Measurements from ENCODE around the gene PDGFRB.

Gene PDGFRB

DNA sequence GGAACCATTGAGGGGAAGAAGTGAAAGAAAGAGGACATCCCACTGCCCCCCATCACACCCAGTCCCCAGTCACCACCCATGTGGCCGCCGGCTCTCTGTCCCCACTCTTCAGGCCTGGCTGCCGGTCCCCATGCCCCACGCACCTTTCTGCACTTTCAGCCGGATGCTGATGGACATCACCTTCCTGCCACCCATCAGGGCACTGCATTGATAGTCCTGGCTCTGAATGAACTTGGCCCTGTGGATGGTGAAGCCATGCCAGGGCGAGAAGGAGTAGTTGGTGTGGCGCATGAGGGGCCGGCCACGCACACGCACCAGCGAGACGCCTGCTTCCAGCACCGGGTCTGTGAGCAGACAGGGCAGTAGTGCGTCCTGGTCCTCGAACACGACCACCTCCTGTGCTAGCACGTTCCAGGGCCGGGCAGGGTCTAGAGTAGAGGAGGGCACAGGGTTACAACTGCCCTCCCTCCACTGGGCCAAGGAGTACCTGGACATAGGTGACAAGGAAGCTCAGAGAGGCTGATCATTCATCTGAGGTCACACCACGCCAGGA is 75.7 kb downstream of the PDGFRB start:
- peaks cover 12% of the 10 kb centered on the region for H3K4me1 ChIP-seq (ENCODE audit: low read length)
- no peak overlapping the region for H3K9ac ChIP-seq (ENCODE audit: low read length)
- H3K4me3 ChIP-seq (ENCODE audit: low read length): no peak overlapping the region
- H3K4me2 ChIP-seq (ENCODE audit: low read length): no peak overlapping the region
- no peak overlapping the region for H2AFZ ChIP-seq (ENCODE audit: low read depth, low read length)
- no peak overlapping the region for H3K27ac ChIP-seq (ENCODE audit: low read length)
- no peaks in the 10 kb centered on the region for H3K9me3 ChIP-seq (ENCODE audit: insufficient read depth, low read length)
- TF ChIP-seq, protein P1, sequence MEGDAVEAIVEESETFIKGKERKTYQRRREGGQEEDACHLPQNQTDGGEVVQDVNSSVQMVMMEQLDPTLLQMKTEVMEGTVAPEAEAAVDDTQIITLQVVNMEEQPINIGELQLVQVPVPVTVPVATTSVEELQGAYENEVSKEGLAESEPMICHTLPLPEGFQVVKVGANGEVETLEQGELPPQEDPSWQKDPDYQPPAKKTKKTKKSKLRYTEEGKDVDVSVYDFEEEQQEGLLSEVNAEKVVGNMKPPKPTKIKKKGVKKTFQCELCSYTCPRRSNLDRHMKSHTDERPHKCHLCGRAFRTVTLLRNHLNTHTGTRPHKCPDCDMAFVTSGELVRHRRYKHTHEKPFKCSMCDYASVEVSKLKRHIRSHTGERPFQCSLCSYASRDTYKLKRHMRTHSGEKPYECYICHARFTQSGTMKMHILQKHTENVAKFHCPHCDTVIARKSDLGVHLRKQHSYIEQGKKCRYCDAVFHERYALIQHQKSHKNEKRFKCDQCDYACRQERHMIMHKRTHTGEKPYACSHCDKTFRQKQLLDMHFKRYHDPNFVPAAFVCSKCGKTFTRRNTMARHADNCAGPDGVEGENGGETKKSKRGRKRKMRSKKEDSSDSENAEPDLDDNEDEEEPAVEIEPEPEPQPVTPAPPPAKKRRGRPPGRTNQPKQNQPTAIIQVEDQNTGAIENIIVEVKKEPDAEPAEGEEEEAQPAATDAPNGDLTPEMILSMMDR (IDR thresholded peaks at IDR 0.05; ENCODE audit: low read depth, low read length): no peak
- no peak for TF ChIP-seq EZH2phosphoT487 (IDR thresholded peaks at IDR 0.05; ENCODE audit: low read depth)
- peaks cover 8% of the 10 kb centered on the region for H3K27me3 ChIP-seq (ENCODE audit: low read depth, low read length)
- H3K36me3 ChIP-seq (replicated peaks; ENCODE audit: low read depth, low read length): no peaks in the 10 kb centered on the region
- H3K79me2 ChIP-seq (ENCODE audit: low read length): no peaks in the 10 kb centered on the region
- H4K20me1 ChIP-seq (ENCODE audit: insufficient read depth, low read length): no peaks in the 10 kb centered on the region

DNA sequence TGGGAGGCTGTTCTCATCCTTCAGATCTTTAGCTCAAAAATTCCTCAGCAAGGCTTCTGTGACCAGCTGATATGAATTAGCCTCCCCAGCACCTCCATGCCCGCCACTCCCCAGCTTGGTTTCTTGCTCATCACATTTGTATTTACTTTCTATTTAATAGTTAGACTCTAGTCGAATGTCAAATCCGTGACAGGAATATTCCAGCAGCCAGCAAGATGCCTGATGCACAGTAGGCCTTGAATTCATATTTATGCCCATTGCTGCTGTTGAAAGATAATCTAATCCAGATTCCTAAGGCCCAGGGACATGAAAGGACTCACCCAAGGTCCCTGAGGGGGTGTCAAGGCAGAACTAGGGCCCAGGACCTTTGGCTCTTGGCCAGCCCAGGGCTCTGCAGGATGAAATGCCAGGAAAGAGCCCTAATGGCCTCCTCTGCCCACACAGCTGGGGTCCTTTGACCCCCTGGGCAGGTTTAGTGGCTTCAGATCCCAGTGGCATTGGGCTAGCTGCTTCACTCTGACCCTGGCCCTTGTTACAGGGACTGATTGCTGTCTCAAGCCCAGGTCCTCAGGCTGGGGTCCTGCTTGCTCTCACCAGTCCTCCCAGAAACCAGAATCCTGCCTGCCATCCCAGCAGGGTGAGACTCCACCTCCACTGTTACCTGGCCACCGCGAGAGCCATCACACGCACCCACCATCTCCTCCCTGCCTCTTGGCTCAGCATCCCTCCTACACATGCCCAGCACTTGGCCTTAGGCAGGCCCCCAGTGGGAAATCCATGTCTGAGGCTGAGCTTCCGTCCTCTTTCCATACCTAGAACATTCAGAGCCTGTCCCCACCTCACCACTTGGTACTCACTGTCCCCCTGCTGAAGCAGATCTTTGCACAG is 76.6 kb downstream of the PDGFRB start:
- Histone ChIP-seq H3K27me3 (ENCODE audit: low read depth, low read length) (peaks cover 8% of the 10 kb centered on the region), H3K4me1 (ENCODE audit: low read length) (peaks cover 12% of the 10 kb centered on the region), H3K36me3 (replicated peaks; ENCODE audit: low read depth, low read length) (no peaks in the 10 kb centered on the region), H3K79me2 (ENCODE audit: low read length) (no peaks in the 10 kb centered on the region), H3K4me3 (ENCODE audit: low read length) (no peak overlapping the region), H2AFZ (ENCODE audit: low read depth, low read length) (no peak overlapping the region), H3K9me3 (ENCODE audit: insufficient read depth, low read length) (no peaks in the 10 kb centered on the region), H3K4me2 (ENCODE audit: low read length) (no peak overlapping the region), H4K20me1 (ENCODE audit: insufficient read depth, low read length) (no peaks in the 10 kb centered on the region), H3K27ac (ENCODE audit: low read length) (no peak overlapping the region), H3K9ac (ENCODE audit: low read length) (no peak overlapping the region)
- no peak for TF ChIP-seq EZH2phosphoT487 (IDR thresholded peaks at IDR 0.05; ENCODE audit: low read depth)
- TF ChIP-seq, protein P1 (IDR thresholded peaks at IDR 0.05; ENCODE audit: low read depth, low read length): no peak

DNA sequence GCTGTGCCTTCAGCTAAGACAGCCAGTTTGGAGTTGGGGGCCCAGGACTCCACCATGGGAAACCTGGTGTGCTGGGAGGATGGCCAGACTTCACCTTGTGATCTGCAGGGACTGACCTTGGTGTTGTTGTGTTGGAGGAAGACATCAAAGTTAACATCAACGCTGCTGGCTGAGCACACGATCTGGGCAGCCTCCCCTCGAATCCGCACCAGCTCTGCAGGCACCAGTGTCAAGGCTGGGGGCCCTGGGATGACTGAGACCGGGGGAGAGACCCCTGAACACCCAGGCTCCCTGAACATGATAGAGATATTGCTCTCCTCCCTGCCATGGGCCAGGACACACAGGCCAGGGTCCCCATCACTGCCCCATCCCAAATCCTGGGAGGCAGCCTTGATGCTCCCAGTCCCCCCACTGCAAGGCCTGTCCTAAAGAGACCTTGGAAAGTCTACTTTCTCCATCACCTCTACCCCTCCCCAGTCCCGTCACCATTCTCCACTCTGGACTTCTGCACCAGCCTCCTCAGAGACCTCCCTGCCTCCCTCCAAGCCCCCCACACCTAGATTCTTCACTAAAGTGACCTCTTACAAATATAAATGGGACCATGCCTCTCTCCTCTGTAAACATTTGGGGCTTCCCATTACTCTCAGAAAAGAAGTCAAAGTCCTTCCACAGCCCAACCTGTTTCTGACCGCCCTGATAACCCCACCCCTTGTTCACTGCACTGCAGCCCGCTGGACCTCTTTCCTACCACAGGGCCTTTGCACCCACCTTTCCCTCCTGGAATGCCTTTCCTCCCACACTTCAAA is 77.4 kb downstream of the PDGFRB start:
- no peak overlapping the region for H3K9ac ChIP-seq (ENCODE audit: low read length)
- peaks cover 8% of the 10 kb centered on the region for H3K27me3 ChIP-seq (ENCODE audit: low read depth, low read length)
- no peak overlapping the region for H3K4me3 ChIP-seq (ENCODE audit: low read length)
- H3K9me3 ChIP-seq (ENCODE audit: insufficient read depth, low read length): no peaks in the 10 kb centered on the region
- no peaks in the 10 kb centered on the region for H4K20me1 ChIP-seq (ENCODE audit: insufficient read depth, low read length)
- H3K79me2 ChIP-seq (ENCODE audit: low read length): no peaks in the 10 kb centered on the region
- no peak overlapping the region for H3K27ac ChIP-seq (ENCODE audit: low read length)
- no peaks in the 10 kb centered on the region for H3K36me3 ChIP-seq (replicated peaks; ENCODE audit: low read depth, low read length)
- H3K4me1 ChIP-seq (ENCODE audit: low read length): peaks cover 12% of the 10 kb centered on the region
- TF ChIP-seq EZH2phosphoT487 (IDR thresholded peaks at IDR 0.05; ENCODE audit: low read depth): no peak
- H2AFZ ChIP-seq (ENCODE audit: low read depth, low read length): no peak overlapping the region
- no peak overlapping the region for H3K4me2 ChIP-seq (ENCODE audit: low read length)

DNA sequence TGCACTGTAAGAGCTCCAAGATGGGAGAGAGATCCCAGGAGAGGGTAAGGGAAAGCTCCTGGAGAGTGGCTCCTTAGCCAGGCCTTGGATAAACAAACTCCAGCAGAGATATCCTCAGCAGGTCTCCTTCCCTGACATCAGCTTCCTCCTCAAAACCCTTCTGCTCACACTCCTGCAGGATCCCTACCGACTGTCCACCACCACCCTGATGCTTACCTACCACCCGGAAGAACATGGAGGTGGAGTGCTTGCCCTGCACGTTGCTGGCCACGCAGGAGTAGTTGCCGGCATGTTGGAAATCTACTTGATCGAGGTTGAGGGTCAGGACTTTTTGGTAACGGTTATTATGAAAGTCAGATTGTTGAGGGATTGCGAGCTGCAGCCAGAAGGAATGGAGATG is 78.6 kb downstream of the PDGFRB start:
- no peak overlapping the region for H3K9ac ChIP-seq (ENCODE audit: low read length)
- no peaks in the 10 kb centered on the region for H3K79me2 ChIP-seq (ENCODE audit: low read length)
- H3K27me3 ChIP-seq (ENCODE audit: low read depth, low read length): peaks cover 8% of the 10 kb centered on the region
- no peak overlapping the region for H2AFZ ChIP-seq (ENCODE audit: low read depth, low read length)
- no peaks in the 10 kb centered on the region for H3K36me3 ChIP-seq (replicated peaks; ENCODE audit: low read depth, low read length)
- TF ChIP-seq EZH2phosphoT487 (IDR thresholded peaks at IDR 0.05; ENCODE audit: low read depth): no peak
- TF ChIP-seq, protein P1 (IDR thresholded peaks at IDR 0.05; ENCODE audit: low read depth, low read length): no peak
- H3K4me1 ChIP-seq (ENCODE audit: low read length): peaks cover 10% of the 10 kb centered on the region
- H4K20me1 ChIP-seq (ENCODE audit: insufficient read depth, low read length): no peaks in the 10 kb centered on the region
- no peak overlapping the region for H3K4me2 ChIP-seq (ENCODE audit: low read length)
- H3K4me3 ChIP-seq (ENCODE audit: low read length): no peak overlapping the region
- no peaks in the 10 kb centered on the region for H3K9me3 ChIP-seq (ENCODE audit: insufficient read depth, low read length)
- no peak overlapping the region for H3K27ac ChIP-seq (ENCODE audit: low read length)
